Uterus (tissue), 4 donors: ENCODE measurements around the gene RNH1. TPM values are rescaled to one million over a fixed set of nuclear protein-coding genes. Genes with fewer than 3 reads are reported as not detected.

ENCODE experiments used
- DNase-seq, 2 donors: peaks; one replicate each; pipeline ENCODE4 v3.0.0-alpha.2; 2019 to 2020
- H3K27ac ChIP-seq, 2 donors: fragments of 200-600 bp; sonication (generic); 1 replicate in 1 of 2; 2 replicates in 1 of 2; pipeline ENCODE4 v1.5.1; 2016 to 2018
- H3K27me3 ChIP-seq, 2 donors: fragments of 200-600 bp; sonication (generic); one replicate each; pipeline ENCODE4 v1.5.1; 2018 to 2019; ENCODE audit warnings: control low read depth in 1 of 2
- H3K36me3 ChIP-seq, 2 donors: fragments of 200-600 bp; sonication (generic); one replicate each; pipeline ENCODE4 v1.5.1; 2019; ENCODE audit warnings: control low read depth in 1 of 2
- H3K4me1 ChIP-seq, 2 donors: fragments of 200-600 bp; sonication (generic); one replicate each; pipeline ENCODE4 v1.5.1; 2018 to 2019; ENCODE audit warnings: control low read depth in 1 of 2
- H3K4me3 ChIP-seq, 2 donors: fragments of 200-600 bp; sonication (generic); 1 replicate in 1 of 2; 2 replicates in 1 of 2; pipeline ENCODE4 v1.5.1; 2018 to 2019; ENCODE audit warnings: mild to moderate bottlenecking in 1 of 2
- H3K9me3 ChIP-seq, 2 donors: fragments of 200-600 bp; sonication (generic); one replicate each; pipeline ENCODE4 v1.5.1; 2019; ENCODE audit warnings: control low read depth in 1 of 2
- CTCF ChIP-seq, 4 experiments: fragments of 200-600 bp in 2 of 4; fragments of 450-650 bp in 2 of 4; sonication (generic) in 2 of 4; IDR thresholded peaks; one replicate each; pipeline ENCODE4 v1.5.1; 2016 to 2019; ENCODE audit warnings: antibody characterized with exemption in 4 of 4, mild to moderate bottlenecking in 2 of 4, moderate library complexity in 1 of 4
- POLR2A ChIP-seq, 2 donors: fragments of 450-650 bp; IDR thresholded peaks; one replicate each; pipeline ENCODE4 v1.6.1; 2016; ENCODE audit warnings: antibody characterized with exemption in 2 of 2, mild to moderate bottlenecking in 1 of 2, moderate library complexity in 1 of 2
- intact Hi-C: fragments of 100-400 bp; cut with DNase I; formaldehyde crosslinking; loops from one replicate; pipeline ENCODE4 v1.15.1; 2023; ENCODE audit warnings: low total_unique reads
- total RNA-seq, 4 donors: library from RNA; depleted of rRNA in 3 of 4; stranded (reverse); fragments of >200 nt in 3 of 4; gene quantifications; one replicate each; pipeline versions ENCODE4 v1.1.0 to v1.2.4, GENCODE V29; 2014 to 2023
- donor health status: DM: yes; HTN: yes; CAD: no.

RNH1 gene
- total RNA-seq, 4 donors from 2014 or later, result 111 to 175 (median 142) TPM

GRCh38 chr11:533586-534395 lies 26.7 kb upstream of the RNH1 start:
- H3K9me3 ChIP-seq, result no peaks in the 10 kb centered on the region
- TF ChIP-seq POLR2A (IDR thresholded peaks at IDR 0.05), result no peak
- no peak for TF ChIP-seq CTCF (IDR thresholded peaks at IDR 0.05)
- H3K27me3 ChIP-seq, result peaks cover 0 to 9% of the 10 kb centered on the region in 2 donors
- no peaks in the 10 kb centered on the region for H3K36me3 ChIP-seq
- intact Hi-C loops, result no loop called here
- no peak overlapping the region for H3K27ac ChIP-seq
- H3K4me3 ChIP-seq, result peak overlapping the region in 1 of 2 donors; percentile 62
- H3K4me1 ChIP-seq, result peaks cover 0 to 9% of the 10 kb centered on the region in 2 donors
- DNase-seq, result peak in 1 of 2 donors; percentile 23

- intact Hi-C loops, result no loop called here
- Histone ChIP-seq H3K9me3 (no peaks in the 10 kb centered on the region), H3K27me3 (peaks cover 0 to 9% of the 10 kb centered on the region in 2 donors), H3K4me1 (peaks cover 0 to 9% of the 10 kb centered on the region in 2 donors), H3K27ac (no peak overlapping the region), H3K36me3 (no peaks in the 10 kb centered on the region), H3K4me3 (no peak overlapping the region)
- peak in 1 of 2 donors; percentile 15 for DNase-seq
- no peak for TF ChIP-seq CTCF (IDR thresholded peaks at IDR 0.05)
These were observed 26.0 kb upstream of the RNH1 start for GRCh38 chr11:532986-533585.

GRCh38 chr11:532527-532985 lies 25.5 kb upstream of the RNH1 start:
- peak in 1 of 2 donors; percentile 18 for DNase-seq

GRCh38 chr11:531919-532526 lies 25.0 kb upstream of the RNH1 start:
- no peaks in the 10 kb centered on the region for H3K9me3 ChIP-seq
- no peak for TF ChIP-seq CTCF (IDR thresholded peaks at IDR 0.05)
- TF ChIP-seq POLR2A (IDR thresholded peaks at IDR 0.05), result no peak
- H3K27ac ChIP-seq, result no peak overlapping the region
- H3K27me3 ChIP-seq, result peaks cover 0 to under 1% of the 10 kb centered on the region in 2 donors
- peaks cover 0 to 9% of the 10 kb centered on the region in 2 donors for H3K4me1 ChIP-seq
- no peak for DNase-seq
- intact Hi-C loops, result no loop called here
- H3K4me3 ChIP-seq, result no peak overlapping the region
- H3K36me3 ChIP-seq, result no peaks in the 10 kb centered on the region

More at GRCh38 chr11:532527-532985, 25.5 kb upstream of the RNH1 start:
- Histone ChIP-seq H3K36me3 (no peaks in the 10 kb centered on the region), H3K27me3 (peaks cover 0 to 6% of the 10 kb centered on the region in 2 donors), H3K4me3 (no peak overlapping the region), H3K4me1 (peaks cover 0 to 9% of the 10 kb centered on the region in 2 donors), H3K27ac (no peak overlapping the region), H3K9me3 (no peaks in the 10 kb centered on the region)
- no peak for TF ChIP-seq CTCF (IDR thresholded peaks at IDR 0.05)
- no peak for TF ChIP-seq POLR2A (IDR thresholded peaks at IDR 0.05)
- intact Hi-C loops, result no loop called here
